Measurements from ENCODE around the gene AR.

DNA sequence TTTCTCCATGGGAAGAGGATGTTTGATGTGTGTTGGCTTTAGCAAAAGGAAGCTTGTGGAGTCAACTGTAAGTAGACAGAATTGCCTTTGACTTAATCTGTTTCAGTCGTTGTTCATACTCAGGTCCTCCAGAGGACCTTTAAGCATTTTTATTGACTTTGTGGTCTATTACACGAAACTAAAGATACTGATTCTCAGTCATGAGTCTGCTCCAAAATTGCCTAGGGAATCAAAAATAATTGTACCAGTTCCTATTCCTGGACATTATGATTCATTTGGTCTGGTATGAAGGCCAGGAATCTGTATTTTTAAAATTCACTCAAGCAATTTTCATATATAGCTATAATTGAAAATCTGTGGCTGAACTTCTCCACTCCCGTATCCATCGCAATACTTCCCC lies 38.6 kb downstream of the AR start:
- TF ChIP-seq, protein P1, sequence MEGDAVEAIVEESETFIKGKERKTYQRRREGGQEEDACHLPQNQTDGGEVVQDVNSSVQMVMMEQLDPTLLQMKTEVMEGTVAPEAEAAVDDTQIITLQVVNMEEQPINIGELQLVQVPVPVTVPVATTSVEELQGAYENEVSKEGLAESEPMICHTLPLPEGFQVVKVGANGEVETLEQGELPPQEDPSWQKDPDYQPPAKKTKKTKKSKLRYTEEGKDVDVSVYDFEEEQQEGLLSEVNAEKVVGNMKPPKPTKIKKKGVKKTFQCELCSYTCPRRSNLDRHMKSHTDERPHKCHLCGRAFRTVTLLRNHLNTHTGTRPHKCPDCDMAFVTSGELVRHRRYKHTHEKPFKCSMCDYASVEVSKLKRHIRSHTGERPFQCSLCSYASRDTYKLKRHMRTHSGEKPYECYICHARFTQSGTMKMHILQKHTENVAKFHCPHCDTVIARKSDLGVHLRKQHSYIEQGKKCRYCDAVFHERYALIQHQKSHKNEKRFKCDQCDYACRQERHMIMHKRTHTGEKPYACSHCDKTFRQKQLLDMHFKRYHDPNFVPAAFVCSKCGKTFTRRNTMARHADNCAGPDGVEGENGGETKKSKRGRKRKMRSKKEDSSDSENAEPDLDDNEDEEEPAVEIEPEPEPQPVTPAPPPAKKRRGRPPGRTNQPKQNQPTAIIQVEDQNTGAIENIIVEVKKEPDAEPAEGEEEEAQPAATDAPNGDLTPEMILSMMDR (conservative IDR thresholded peaks at IDR 0.05 in 1 of 2, IDR thresholded peaks at IDR 0.05 in 1 of 2; ENCODE audit: extremely low read depth in 1 of 2, insufficient read depth in 1 of 2, low read depth in 1 of 2, low read length in 2 of 2): no peak
- TF ChIP-seq EZH2 (IDR thresholded peaks at IDR 0.05; ENCODE audit: borderline replicate concordance, low read length): no peak
